ENCODE data around the gene ANXA2. TPM values are rescaled to one million over a fixed set of nuclear protein-coding genes. Genes with fewer than 3 reads are reported as not detected.
A peak's percentile ranks its signal among the peaks of the same experiment; 100 is the strongest.

Gene ANXA2
- polyA plus RNA-seq, 1 of the 3 experiments (the other 2 are of a cell fraction): 4,669 TPM

DNA sequence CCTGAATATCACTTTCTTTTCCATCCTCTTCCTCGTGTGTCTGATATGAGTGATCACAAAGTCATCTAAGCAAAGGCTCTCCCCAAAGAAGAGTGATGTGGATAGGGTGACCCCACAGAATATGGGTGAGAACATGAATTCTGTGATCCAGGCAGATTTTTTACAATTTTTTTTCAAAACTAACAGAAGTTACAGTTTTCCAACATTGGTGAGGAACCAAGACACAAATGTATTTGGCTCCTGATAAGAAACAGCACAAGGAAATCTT, 27.0 kb downstream of the ANXA2 start (continued):
- TF ChIP-seq, protein P1, sequence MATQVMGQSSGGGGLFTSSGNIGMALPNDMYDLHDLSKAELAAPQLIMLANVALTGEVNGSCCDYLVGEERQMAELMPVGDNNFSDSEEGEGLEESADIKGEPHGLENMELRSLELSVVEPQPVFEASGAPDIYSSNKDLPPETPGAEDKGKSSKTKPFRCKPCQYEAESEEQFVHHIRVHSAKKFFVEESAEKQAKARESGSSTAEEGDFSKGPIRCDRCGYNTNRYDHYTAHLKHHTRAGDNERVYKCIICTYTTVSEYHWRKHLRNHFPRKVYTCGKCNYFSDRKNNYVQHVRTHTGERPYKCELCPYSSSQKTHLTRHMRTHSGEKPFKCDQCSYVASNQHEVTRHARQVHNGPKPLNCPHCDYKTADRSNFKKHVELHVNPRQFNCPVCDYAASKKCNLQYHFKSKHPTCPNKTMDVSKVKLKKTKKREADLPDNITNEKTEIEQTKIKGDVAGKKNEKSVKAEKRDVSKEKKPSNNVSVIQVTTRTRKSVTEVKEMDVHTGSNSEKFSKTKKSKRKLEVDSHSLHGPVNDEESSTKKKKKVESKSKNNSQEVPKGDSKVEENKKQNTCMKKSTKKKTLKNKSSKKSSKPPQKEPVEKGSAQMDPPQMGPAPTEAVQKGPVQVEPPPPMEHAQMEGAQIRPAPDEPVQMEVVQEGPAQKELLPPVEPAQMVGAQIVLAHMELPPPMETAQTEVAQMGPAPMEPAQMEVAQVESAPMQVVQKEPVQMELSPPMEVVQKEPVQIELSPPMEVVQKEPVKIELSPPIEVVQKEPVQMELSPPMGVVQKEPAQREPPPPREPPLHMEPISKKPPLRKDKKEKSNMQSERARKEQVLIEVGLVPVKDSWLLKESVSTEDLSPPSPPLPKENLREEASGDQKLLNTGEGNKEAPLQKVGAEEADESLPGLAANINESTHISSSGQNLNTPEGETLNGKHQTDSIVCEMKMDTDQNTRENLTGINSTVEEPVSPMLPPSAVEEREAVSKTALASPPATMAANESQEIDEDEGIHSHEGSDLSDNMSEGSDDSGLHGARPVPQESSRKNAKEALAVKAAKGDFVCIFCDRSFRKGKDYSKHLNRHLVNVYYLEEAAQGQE (IDR thresholded peaks at IDR 0.05; ENCODE audit: low read depth, low read length): no peak
- TF ChIP-seq PBX3 (IDR thresholded peaks at IDR 0.05): no peak

GRCh38 chr15:60370105-60370868, 27.5 kb downstream of the ANXA2 start:
- H3K9ac ChIP-seq: peak overlapping the region; percentile 79
- 42% methylated on average over 9 of the region's 9 CpGs for WGBS (ENCODE audit: low lambda C conversion rate)
- H3K4me1 ChIP-seq (ENCODE audit: control insufficient read depth in 1 of 2, insufficient read depth in 2 of 2, low read depth in 1 of 2, low read length in 1 of 2): peaks cover 17 to 61% of the 10 kb centered on the region in 2 experiments
- H3K27ac ChIP-seq (ENCODE audit: low read depth in 2 of 2, low read length in 1 of 2): peak overlapping the region; percentile 87 to 99
- DNase-seq: no peak
- no peak overlapping the region for H2AFZ ChIP-seq (ENCODE audit: low read depth)
- H3K27me3 ChIP-seq (ENCODE audit: insufficient read depth): no peaks in the 10 kb centered on the region
- H3K36me3 ChIP-seq (replicated peaks in 1 of 2; ENCODE audit: control insufficient read depth in 1 of 2, insufficient read depth in 2 of 2, low read length in 1 of 2): peaks cover 43 to 49% of the 10 kb centered on the region in 2 experiments
- peaks cover 68% of the 10 kb centered on the region for H3F3A ChIP-seq (replicated peaks; ENCODE audit: insufficient read depth)
- peaks cover 64% of the 10 kb centered on the region for H3K79me2 ChIP-seq (ENCODE audit: insufficient read depth)
- ChIA-PET CTCF (interaction anchor here (1.2 to 1.5 kb wide), 3 partner anchors 11 to 150 kb away, joined by 4 to 5 read pairs (median 4); no protein-coding TSS in a partner anchor), POLR2A (no interaction called here)
- H4K20me1 ChIP-seq (ENCODE audit: insufficient read depth): peaks cover 22% of the 10 kb centered on the region
- no peak overlapping the region for H3K4me3 ChIP-seq (ENCODE audit: low read depth in 2 of 2, low read length in 1 of 2)
- no peaks in the 10 kb centered on the region for H3K9me3 ChIP-seq
- no peaks in the 10 kb centered on the region for H3K9me2 ChIP-seq
- peak overlapping the region; percentile 67 for H3K4me2 ChIP-seq
- no peak for TF ChIP-seq FOXJ3 (CRISPR knock-in tag; IDR thresholded peaks at IDR 0.05)
- TF ChIP-seq TCF12 (IDR thresholded peaks at IDR 0.05): 0 out of 2 replicates have a peak, but pooled peaks have one; percentile 24
- no peak for TF ChIP-seq TEAD4 (IDR thresholded peaks at IDR 0.05; ENCODE audit: borderline replicate concordance, insufficient read depth)
- no peak for TF ChIP-seq IRF3 (IDR thresholded peaks at IDR 0.05; ENCODE audit: low read depth, low read length)
- no peak for TF ChIP-seq MXI1 (IDR thresholded peaks at IDR 0.05; ENCODE audit: low read depth, low read length)
- TF ChIP-seq RFX5 (IDR thresholded peaks at IDR 0.05; ENCODE audit: low read length): no peak
- TF ChIP-seq POLR2AphosphoS5 (IDR thresholded peaks at IDR 0.05; ENCODE audit: low read depth, low read length): peak; percentile 14; the same call in 1 of the 2 replicates
- TF ChIP-seq, protein P2, sequence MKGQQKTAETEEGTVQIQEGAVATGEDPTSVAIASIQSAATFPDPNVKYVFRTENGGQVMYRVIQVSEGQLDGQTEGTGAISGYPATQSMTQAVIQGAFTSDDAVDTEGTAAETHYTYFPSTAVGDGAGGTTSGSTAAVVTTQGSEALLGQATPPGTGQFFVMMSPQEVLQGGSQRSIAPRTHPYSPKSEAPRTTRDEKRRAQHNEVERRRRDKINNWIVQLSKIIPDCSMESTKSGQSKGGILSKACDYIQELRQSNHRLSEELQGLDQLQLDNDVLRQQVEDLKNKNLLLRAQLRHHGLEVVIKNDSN (IDR thresholded peaks at IDR 0.05; ENCODE audit: borderline replicate concordance, low read depth): no peak
- no peak for TF ChIP-seq MEF2A (IDR thresholded peaks at IDR 0.05; ENCODE audit: borderline replicate concordance, low read depth)
- no peak for TF ChIP-seq NRF1 (IDR thresholded peaks at IDR 0.05; ENCODE audit: low read depth, low read length)
- TF ChIP-seq, protein P3, sequence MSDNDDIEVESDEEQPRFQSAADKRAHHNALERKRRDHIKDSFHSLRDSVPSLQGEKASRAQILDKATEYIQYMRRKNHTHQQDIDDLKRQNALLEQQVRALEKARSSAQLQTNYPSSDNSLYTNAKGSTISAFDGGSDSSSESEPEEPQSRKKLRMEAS (IDR thresholded peaks at IDR 0.05; ENCODE audit: low read depth): no peak
- TF ChIP-seq SMC3 (IDR thresholded peaks at IDR 0.05; ENCODE audit: low read depth, low read length): no peak
- no peak for TF ChIP-seq RXRA (IDR thresholded peaks at IDR 0.05; ENCODE audit: borderline replicate concordance, low read depth)
- peak; percentile 36 to 68; a peak in 2 of 4 replicates for TF ChIP-seq EP300 (IDR thresholded peaks at IDR 0.05; ENCODE audit: borderline replicate concordance in 1 of 2, low read depth in 1 of 2, low read length in 1 of 2)
- TF ChIP-seq RCOR1 (IDR thresholded peaks at IDR 0.05; ENCODE audit: low read length): no peak
- no peak; the same call in 1 of the 2 replicates for TF ChIP-seq NFIC (IDR thresholded peaks at IDR 0.05; ENCODE audit: borderline replicate concordance)
- no peak for TF ChIP-seq SIN3A (IDR thresholded peaks at IDR 0.05; ENCODE audit: borderline replicate concordance, low read depth, low read length)
- TF ChIP-seq FOXM1 (IDR thresholded peaks at IDR 0.05; ENCODE audit: low read depth): no peak
- no peak for TF ChIP-seq EZH2phosphoT487 (IDR thresholded peaks at IDR 0.05; ENCODE audit: borderline replicate concordance, low read depth)
- no peak for TF ChIP-seq ELF1 (IDR thresholded peaks at IDR 0.05)
- no peak for TF ChIP-seq FOSL2 (IDR thresholded peaks at IDR 0.05; ENCODE audit: borderline replicate concordance, low read depth)
- peak; percentile 38 for TF ChIP-seq JUND (IDR thresholded peaks at IDR 0.05)
- no peak for TF ChIP-seq RAD21 (IDR thresholded peaks at IDR 0.05; ENCODE audit: low read length)
- TF ChIP-seq PBX3 (IDR thresholded peaks at IDR 0.05): peak; percentile 70
